Tongue (tissue), 2 donors: ENCODE results near the gene PLXNB3. TPM values are rescaled to one million over a fixed set of nuclear protein-coding genes. Genes with fewer than 3 reads are reported as not detected.

Source experiments
- DNase-seq: peaks from one replicate; pipeline ENCODE4 v3.0.0-alpha.2; 2015
- total RNA-seq: library from RNA; depleted of rRNA; stranded (reverse); fragments of >200 nt; gene quantifications from one replicate; pipeline ENCODE4 v1.2.3, GENCODE V29; 2014

PLXNB3 gene
- total RNA-seq, 1 donor from 2014 or later, result 6.8 TPM

- DNase-seq, result no peak
Measured at GRCh38 chrX:153774576-153775292, 10.7 kb downstream of the PLXNB3 start.

GRCh38 chrX:153775293-153776119 lies 11.5 kb downstream of the PLXNB3 start:
- no peak for DNase-seq

- DNase-seq, result no peak
Measured at GRCh38 chrX:153776120-153776599, 12.1 kb downstream of the PLXNB3 start.

GRCh38 chrX:153776611-153777045 lies 12.6 kb downstream of the PLXNB3 start:
- DNase-seq, result no peak

- DNase-seq, result no peak
Measured at GRCh38 chrX:153777261-153778090, 13.4 kb downstream of the PLXNB3 start.

GRCh38 chrX:153778181-153778580 lies 14.1 kb downstream of the PLXNB3 start:
- DNase-seq, result no peak

GRCh38 chrX:153778684-153779101 lies 14.6 kb downstream of the PLXNB3 start:
- DNase-seq, result no peak

- DNase-seq, result no peak
Measured at GRCh38 chrX:153779891-153780677, 16.0 kb downstream of the PLXNB3 start.

GRCh38 chrX:153780678-153781427 lies 16.8 kb downstream of the PLXNB3 start, which contains the start of gene SRPK3:
Gene SRPK3 (plus strand): TSS chrX:153781041. CDS start chrX:153781087, 46 bp downstream.
- peak; percentile 74 for DNase-seq

- peak; percentile 54 for DNase-seq
Measured at GRCh38 chrX:153781428-153782047, 17.5 kb downstream of the PLXNB3 start.

- DNase-seq, result peak; percentile 79
Measured at GRCh38 chrX:153782313-153782712, 18.3 kb downstream of the PLXNB3 start.

- DNase-seq, result no peak
Measured at GRCh38 chrX:153782871-153783270, 18.8 kb downstream of the PLXNB3 start.

GRCh38 chrX:153783378-153784013 lies 19.4 kb downstream of the PLXNB3 start:
- no peak for DNase-seq

GRCh38 chrX:153784325-153784967 lies 20.4 kb downstream of the PLXNB3 start:
- DNase-seq, result no peak

- DNase-seq, result no peak
Measured at GRCh38 chrX:153786669-153787068, 22.6 kb downstream of the PLXNB3 start.

GRCh38 chrX:153789654-153790053 lies 25.6 kb downstream of the PLXNB3 start:
- DNase-seq, result no peak

- DNase-seq, result no peak
Measured at GRCh38 chrX:153791104-153791852, 27.2 kb downstream of the PLXNB3 start.

GRCh38 chrX:153792368-153792767 lies 28.3 kb downstream of the PLXNB3 start:
- no peak for DNase-seq
